ENCODE measurements around the gene NDUFA9.

NDUFA9 gene

GRCh38 chr12:4648501-4649357, at the start of gene NDUFA9, which contains the start of gene AKAP3:
Gene NDUFA9, plus strand, starts transcription at chr12:4649114. Its CDS starts 13 bp downstream, at chr12:4649127.
Gene AKAP3, minus strand, starts transcription at chr12:4649051. Its CDS starts 10,855 bp downstream, at chr12:4638196.
- DNase-seq (ENCODE audit: low read depth, low spot score): peak; percentile 39

GRCh38 chr12:4603421-4603820, 45.5 kb upstream of the NDUFA9 start:
- no peak for DNase-seq (ENCODE audit: low read depth, low spot score)

GRCh38 chr12:4603946-4604345, 45.0 kb upstream of the NDUFA9 start:
- DNase-seq (ENCODE audit: low read depth, low spot score): no peak

- DNase-seq (ENCODE audit: low read depth, low spot score): peak; percentile 55
Measured at GRCh38 chr12:4604684-4605193, 44.2 kb upstream of the NDUFA9 start.

- DNase-seq (ENCODE audit: low read depth, low spot score): no peak
Measured at GRCh38 chr12:4607056-4607455, 41.9 kb upstream of the NDUFA9 start.

GRCh38 chr12:4609071-4609470, 39.8 kb upstream of the NDUFA9 start:
- DNase-seq (ENCODE audit: low read depth, low spot score): no peak

- DNase-seq (ENCODE audit: low read depth, low spot score): no peak
Measured at GRCh38 chr12:4610481-4610880, 38.4 kb upstream of the NDUFA9 start.

GRCh38 chr12:4615667-4616066, 33.2 kb upstream of the NDUFA9 start:
- DNase-seq (ENCODE audit: low read depth, low spot score): no peak

- no peak for DNase-seq (ENCODE audit: low read depth, low spot score)
Measured at GRCh38 chr12:4621511-4621910, 27.4 kb upstream of the NDUFA9 start.

GRCh38 chr12:4626543-4626942, 22.4 kb upstream of the NDUFA9 start:
- no peak for DNase-seq (ENCODE audit: low read depth, low spot score)

GRCh38 chr12:4628406-4628805, 20.5 kb upstream of the NDUFA9 start:
- no peak for DNase-seq (ENCODE audit: low read depth, low spot score)

- no peak for DNase-seq (ENCODE audit: low read depth, low spot score)
Measured at GRCh38 chr12:4630262-4630661, 18.7 kb upstream of the NDUFA9 start.

- no peak for DNase-seq (ENCODE audit: low read depth, low spot score)
Measured at GRCh38 chr12:4643747-4644146, 5.2 kb upstream of the NDUFA9 start.

GRCh38 chr12:4645023-4645422, 3.9 kb upstream of the NDUFA9 start:
- no peak for DNase-seq (ENCODE audit: low read depth, low spot score)

- no peak for DNase-seq (ENCODE audit: low read depth, low spot score)
Measured at GRCh38 chr12:4648104-4648500, 812 bp upstream of the NDUFA9 start.

GRCh38 chr12:4649358-4649661, 396 bp downstream of the NDUFA9 start:
- no peak for DNase-seq (ENCODE audit: low read depth, low spot score)

- no peak for DNase-seq (ENCODE audit: low read depth, low spot score)
Measured at GRCh38 chr12:4653257-4653656, 4.3 kb downstream of the NDUFA9 start.

GRCh38 chr12:4653691-4654090, 4.8 kb downstream of the NDUFA9 start:
- no peak for DNase-seq (ENCODE audit: low read depth, low spot score)

GRCh38 chr12:4663971-4664505, 15.1 kb downstream of the NDUFA9 start:
- DNase-seq (ENCODE audit: low read depth, low spot score): no peak

GRCh38 chr12:4665236-4665635, 16.3 kb downstream of the NDUFA9 start:
- DNase-seq (ENCODE audit: low read depth, low spot score): no peak

- no peak for DNase-seq (ENCODE audit: low read depth, low spot score)
Measured at GRCh38 chr12:4679711-4680110, 30.8 kb downstream of the NDUFA9 start.

GRCh38 chr12:4681732-4682131, 32.8 kb downstream of the NDUFA9 start:
- no peak for DNase-seq (ENCODE audit: low read depth, low spot score)

- DNase-seq (ENCODE audit: low read depth, low spot score): no peak
Measured at GRCh38 chr12:4685317-4685716, 36.4 kb downstream of the NDUFA9 start.

All from activated naive CD8-positive, alpha-beta T cell treated with anti-CD3 and anti-CD28 coated beads, Interleukin-2, amount 50 U/mL, for 16 hours (primary cell).